Lower leg skin (tissue), 4 donors: ENCODE results near the gene GIMD1. TPM values are rescaled to one million over a fixed set of nuclear protein-coding genes. Genes with fewer than 3 reads are reported as not detected.

Source experiments
- DNase-seq, 2 donors: peaks; one replicate each; pipeline ENCODE4 v3.0.0-alpha.2; 2019; ENCODE audit warnings: low spot score in 2 of 2
- H3K4me3 ChIP-seq: fragments of 200-600 bp; sonication (generic); 2 replicates; pipeline ENCODE4 v1.5.1; 2017; ENCODE audit warnings: mild to moderate bottlenecking, low read depth; ENCODE audit not compliant: poor library complexity, severe bottlenecking
- POLR2A ChIP-seq, 2 donors: fragments of 450-650 bp; IDR thresholded peaks; one replicate each; pipeline ENCODE4 v1.6.1; 2016 to 2017; ENCODE audit warnings: antibody characterized with exemption in 2 of 2, mild to moderate bottlenecking in 1 of 2, moderate library complexity in 1 of 2
- WGBS, 2 donors: methylation state at CpG; one replicate each; pipeline ENCODE4 v1.1.5; 2018; 5-methylcytosine and 5-hydroxymethylcytosine counted together
- intact Hi-C: fragments of 100-400 bp; cut with DNase I; formaldehyde crosslinking; loops from one replicate; pipeline ENCODE4 v1.15.0; 2023; ENCODE audit warnings: low total_unique reads
- total RNA-seq, 4 donors: library from RNA; depleted of rRNA; stranded (reverse); fragments of >200 nt; gene quantifications; one replicate each; pipeline ENCODE4 v1.1.0, GENCODE V29; 2016
- TF ChIP-seq, protein P1 (sequence below), 3 donors: fragments of 450-650 bp; IDR thresholded peaks; one replicate each; pipeline ENCODE4 v1.5.1; 2016; ENCODE audit warnings: antibody characterized with exemption in 3 of 3, mild to moderate bottlenecking in 3 of 3, moderate library complexity in 2 of 3

Gene GIMD1
- total RNA-seq, 4 donors from 2014 or later, result not detected

DNA sequence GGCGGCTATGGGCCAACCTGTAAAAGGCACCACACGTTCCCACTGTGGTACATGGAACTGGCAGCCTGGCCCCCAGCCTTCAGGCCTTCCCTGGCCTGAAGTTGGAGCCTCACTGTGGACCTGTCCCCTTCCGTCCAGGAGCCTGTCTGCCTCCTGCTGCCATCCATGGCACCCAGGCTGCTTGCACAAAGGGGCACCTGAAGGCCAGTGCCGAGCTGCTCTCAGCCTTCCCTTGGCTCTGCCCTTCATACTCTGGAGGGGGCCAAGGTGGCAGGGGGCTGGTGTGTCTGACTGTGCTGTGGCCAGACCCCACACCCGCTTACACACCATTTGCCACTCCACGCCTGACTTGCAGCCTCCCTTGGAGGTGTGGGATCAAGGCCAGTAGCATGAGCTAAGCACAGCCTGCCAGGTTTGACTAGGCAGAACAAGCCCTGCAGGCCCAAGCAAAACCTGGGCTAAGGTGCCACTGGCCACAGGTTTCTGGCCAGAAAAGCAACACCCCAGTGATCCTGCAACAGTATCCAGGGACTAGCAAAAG, 17.3 kb upstream of the GIMD1 start:
- DNase-seq, result no peak
- 86 to 89% methylated on average over 5 to 6 of the region's 6 CpGs for WGBS, 2 donors
- H3K4me3 ChIP-seq, result no peak overlapping the region
- TF ChIP-seq, protein P1, sequence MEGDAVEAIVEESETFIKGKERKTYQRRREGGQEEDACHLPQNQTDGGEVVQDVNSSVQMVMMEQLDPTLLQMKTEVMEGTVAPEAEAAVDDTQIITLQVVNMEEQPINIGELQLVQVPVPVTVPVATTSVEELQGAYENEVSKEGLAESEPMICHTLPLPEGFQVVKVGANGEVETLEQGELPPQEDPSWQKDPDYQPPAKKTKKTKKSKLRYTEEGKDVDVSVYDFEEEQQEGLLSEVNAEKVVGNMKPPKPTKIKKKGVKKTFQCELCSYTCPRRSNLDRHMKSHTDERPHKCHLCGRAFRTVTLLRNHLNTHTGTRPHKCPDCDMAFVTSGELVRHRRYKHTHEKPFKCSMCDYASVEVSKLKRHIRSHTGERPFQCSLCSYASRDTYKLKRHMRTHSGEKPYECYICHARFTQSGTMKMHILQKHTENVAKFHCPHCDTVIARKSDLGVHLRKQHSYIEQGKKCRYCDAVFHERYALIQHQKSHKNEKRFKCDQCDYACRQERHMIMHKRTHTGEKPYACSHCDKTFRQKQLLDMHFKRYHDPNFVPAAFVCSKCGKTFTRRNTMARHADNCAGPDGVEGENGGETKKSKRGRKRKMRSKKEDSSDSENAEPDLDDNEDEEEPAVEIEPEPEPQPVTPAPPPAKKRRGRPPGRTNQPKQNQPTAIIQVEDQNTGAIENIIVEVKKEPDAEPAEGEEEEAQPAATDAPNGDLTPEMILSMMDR (IDR thresholded peaks at IDR 0.05), result no peak
- TF ChIP-seq POLR2A (IDR thresholded peaks at IDR 0.05), result no peak
- intact Hi-C loops, result no loop called here

DNA sequence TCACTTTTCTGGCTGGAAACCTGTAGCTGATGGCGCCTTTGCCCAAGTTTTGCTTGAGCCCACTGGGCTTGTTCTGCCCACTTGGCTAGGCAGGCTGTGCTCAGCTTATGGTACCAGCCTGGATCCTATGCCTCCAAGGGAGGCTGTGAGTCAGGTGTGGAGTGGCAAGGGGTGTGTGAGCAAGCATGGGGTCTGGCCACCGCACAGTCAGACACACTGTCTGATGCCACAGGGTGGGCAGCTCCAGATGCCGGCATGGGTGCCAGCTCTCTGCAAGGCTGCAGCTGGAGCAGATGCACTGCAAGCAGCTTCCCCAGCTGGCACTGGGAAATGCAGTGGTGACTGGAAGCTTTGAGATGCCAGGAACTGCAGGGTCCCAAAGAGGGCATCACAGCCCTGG, 16.3 kb upstream of the GIMD1 start:
- 86 to 94% methylated on average over 2 to 3 of the region's 3 CpGs for WGBS, 2 donors
- DNase-seq, result no peak
- intact Hi-C loops, result no loop called here
- H3K4me3 ChIP-seq, result no peak overlapping the region
- TF ChIP-seq, protein P1 (IDR thresholded peaks at IDR 0.05), result no peak
- TF ChIP-seq POLR2A (IDR thresholded peaks at IDR 0.05), result no peak

DNA sequence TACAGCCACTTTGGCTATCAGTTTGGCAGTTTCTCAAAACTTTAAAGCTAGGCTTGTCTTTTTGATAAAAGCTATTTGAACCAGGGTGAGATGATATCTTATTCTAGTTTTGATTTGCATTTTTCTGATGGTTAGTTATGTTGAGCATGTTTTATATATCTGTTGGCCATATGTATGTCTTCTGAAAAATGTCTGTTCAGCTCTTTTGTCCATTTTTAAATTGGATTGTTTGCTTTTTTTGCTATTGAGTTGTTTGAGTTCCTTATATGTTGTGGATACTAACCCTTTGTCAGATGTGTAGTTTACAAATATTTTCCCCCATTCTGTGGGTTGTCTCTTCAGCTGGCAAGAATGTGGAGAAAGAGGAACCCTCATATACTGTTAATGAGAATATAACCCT, 11.6 kb upstream of the GIMD1 start:
- no peak overlapping the region for H3K4me3 ChIP-seq
- no peak for DNase-seq
- intact Hi-C loops, result no loop called here
- TF ChIP-seq, protein P1 (IDR thresholded peaks at IDR 0.05), result no peak
- TF ChIP-seq POLR2A (IDR thresholded peaks at IDR 0.05), result no peak

DNA sequence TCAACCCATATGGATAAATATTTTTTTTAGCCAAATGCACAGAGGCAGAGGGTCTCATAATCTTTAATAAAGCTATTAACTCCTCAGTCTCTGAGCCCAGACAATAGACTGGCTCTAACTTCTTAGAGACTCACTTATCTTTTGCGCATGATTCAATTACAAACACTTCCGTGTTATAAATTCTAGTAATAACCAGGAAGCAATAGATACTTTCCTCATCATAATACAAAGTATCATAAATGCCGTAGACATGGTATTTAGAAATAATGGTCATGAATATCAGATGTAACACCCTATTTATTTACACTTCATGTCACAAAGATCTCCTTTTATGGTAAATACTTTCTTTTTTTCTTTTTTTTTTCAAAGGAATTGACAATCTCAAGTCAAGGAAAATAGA, 4.4 kb upstream of the GIMD1 start:
- DNase-seq, result no peak
- WGBS, 2 donors, result 80 to 84% methylated on average over 3 of the region's 3 CpGs
- TF ChIP-seq POLR2A (IDR thresholded peaks at IDR 0.05), result no peak
- TF ChIP-seq, protein P1 (IDR thresholded peaks at IDR 0.05), result no peak
- no peak overlapping the region for H3K4me3 ChIP-seq
- intact Hi-C loops, result no loop called here

DNA sequence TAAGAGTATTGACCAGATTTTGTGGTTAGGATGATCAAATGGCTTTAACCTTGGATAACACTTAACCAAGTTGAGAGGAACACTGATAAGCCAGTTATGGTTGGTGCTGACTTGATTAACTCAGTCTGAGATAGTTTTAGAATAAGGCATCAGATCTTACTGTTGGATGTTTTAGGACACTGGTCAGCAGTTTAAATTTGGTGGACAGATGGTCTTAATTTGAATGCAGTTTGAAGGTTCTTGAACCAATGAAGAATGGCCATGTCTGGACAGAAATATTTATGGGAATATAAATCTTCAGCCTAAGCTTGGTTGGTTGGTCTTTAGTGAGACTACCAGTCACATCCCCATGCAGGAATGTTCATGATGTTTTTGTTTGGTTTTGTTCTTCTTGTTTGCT, 2.6 kb upstream of the GIMD1 start:
- TF ChIP-seq, protein P1 (IDR thresholded peaks at IDR 0.05), result no peak
- TF ChIP-seq POLR2A (IDR thresholded peaks at IDR 0.05), result no peak
- DNase-seq, result no peak
- intact Hi-C loops, result no loop called here
- H3K4me3 ChIP-seq, result no peak overlapping the region

DNA sequence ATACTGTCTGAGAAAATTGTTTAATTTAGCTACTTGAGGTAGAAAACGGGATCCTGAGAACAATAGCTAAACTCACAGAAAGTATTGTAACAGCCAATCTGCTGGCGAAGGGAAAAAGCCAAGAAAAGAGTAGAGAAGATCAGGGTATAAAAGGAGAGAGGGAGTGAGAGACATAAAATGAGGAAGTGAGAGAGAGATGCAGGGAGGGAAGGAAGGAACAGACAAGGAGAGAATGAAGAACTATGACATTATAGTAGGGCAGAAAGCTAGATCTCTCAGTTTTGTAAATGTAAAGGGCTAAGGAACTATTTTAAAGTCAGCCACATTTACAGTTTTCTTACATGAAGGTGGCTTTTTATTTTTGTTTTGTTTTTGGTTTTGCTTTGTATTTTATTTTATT, 1.6 kb upstream of the GIMD1 start:
- 66 to 83% methylated on average over 2 of the region's 2 CpGs for whole genome bisulfite sequencing, 2 donors

More for the DNA sequence above, 1.6 kb upstream of the GIMD1 start:
- TF ChIP-seq, protein P1 (IDR thresholded peaks at IDR 0.05), result no peak
- TF ChIP-seq POLR2A (IDR thresholded peaks at IDR 0.05), result no peak
- H3K4me3 ChIP-seq, result no peak overlapping the region
- no peak for DNase-seq
- intact Hi-C loops, result no loop called here
